Osteoblast (primary cell): ENCODE measurements around the gene RABGAP1L. TPM values are rescaled to one million over a fixed set of nuclear protein-coding genes. Genes with fewer than 3 reads are reported as not detected.
A peak's percentile ranks its signal among the peaks of the same experiment; 100 is the strongest.

Experiments
- DNase-seq: peaks from one replicate; pipeline ENCODE4 v3.0.0; 2011; ENCODE audit warnings: low spot score, mixed read lengths; ENCODE audit not compliant: insufficient read length; ENCODE audit errors: missing footprints
- H2AFZ ChIP-seq: 2 replicates; pipeline ENCODE4 v1.6.0; 2011; ENCODE audit warnings: mild to moderate bottlenecking, low read length
- H3K27ac ChIP-seq: 2 replicates; pipeline ENCODE4 v1.5.1; 2011; ENCODE audit warnings: mild to moderate bottlenecking, low read depth, low read length, moderate library complexity
- H3K27me3 ChIP-seq: 2 replicates; pipeline ENCODE4 v1.6.0; 2012; ENCODE audit warnings: mild to moderate bottlenecking, control low read depth, inconsistent platforms, low read length, moderate library complexity; ENCODE audit not compliant: insufficient read depth
- H3K36me3 ChIP-seq: 2 replicates; pipeline ENCODE4 v1.5.1; 2011; ENCODE audit warnings: mild to moderate bottlenecking, low read length, control low read depth, moderate library complexity; ENCODE audit not compliant: insufficient read depth
- H3K4me1 ChIP-seq: 2 replicates; pipeline ENCODE4 v1.5.1; 2011; ENCODE audit warnings: mild to moderate bottlenecking, low read length, control low read depth, moderate library complexity; ENCODE audit not compliant: insufficient read depth
- H3K4me2 ChIP-seq: 2 replicates; pipeline ENCODE4 v1.6.0; 2011; ENCODE audit warnings: mild to moderate bottlenecking, low read length; ENCODE audit not compliant: insufficient read depth
- H3K4me3 ChIP-seq: fragments of 200-600 bp; sonication (generic); 3 replicates; pipeline ENCODE4 v1.5.1; 2012; ENCODE audit warnings: mild to moderate bottlenecking, low read length, inconsistent platforms; ENCODE audit not compliant: insufficient read depth
- H3K79me2 ChIP-seq: 2 replicates; pipeline ENCODE4 v1.6.0; 2012; ENCODE audit warnings: mild to moderate bottlenecking, low read length, control low read depth, inconsistent platforms; ENCODE audit not compliant: insufficient read depth
- H3K9me3 ChIP-seq: 2 replicates; pipeline ENCODE4 v1.5.1; 2011; ENCODE audit warnings: low read depth, low read length, control low read depth
- H4K20me1 ChIP-seq: 2 replicates; pipeline ENCODE4 v1.6.0; 2012; ENCODE audit warnings: mild to moderate bottlenecking, low read length, control low read depth; ENCODE audit not compliant: insufficient read depth
- CTCF ChIP-seq: IDR thresholded peaks from 2 replicates; pipeline ENCODE4 v1.5.1; 2011; ENCODE audit warnings: mild to moderate bottlenecking, low read depth, low read length, moderate library complexity; ENCODE audit errors: extremely low read depth
- total RNA-seq: library from RNA; depleted of rRNA; stranded (reverse); fragments of >200 nt; gene quantifications from 2 replicates; pipeline ENCODE4 v1.2.3, GENCODE V29; 2012

Gene RABGAP1L
- total RNA-seq, 1 donor = 30.0 TPM

- Histone ChIP-seq H3K27me3 (no peaks in the 10 kb centered on the region), H3K9me3 (no peaks in the 10 kb centered on the region), H4K20me1 (no peaks in the 10 kb centered on the region), H2AFZ (no peak overlapping the region), H3K79me2 (no peaks in the 10 kb centered on the region), H3K4me1 (no peaks in the 10 kb centered on the region), H3K4me2 (no peak overlapping the region), H3K4me3 (no peak overlapping the region), H3K36me3 (no peaks in the 10 kb centered on the region), H3K27ac (no peak overlapping the region)
- no peak for DNase-seq
- no peak for TF ChIP-seq CTCF
Observed at GRCh38 chr1:174875306-174875705, 716.0 kb downstream of the RABGAP1L start.

DNA sequence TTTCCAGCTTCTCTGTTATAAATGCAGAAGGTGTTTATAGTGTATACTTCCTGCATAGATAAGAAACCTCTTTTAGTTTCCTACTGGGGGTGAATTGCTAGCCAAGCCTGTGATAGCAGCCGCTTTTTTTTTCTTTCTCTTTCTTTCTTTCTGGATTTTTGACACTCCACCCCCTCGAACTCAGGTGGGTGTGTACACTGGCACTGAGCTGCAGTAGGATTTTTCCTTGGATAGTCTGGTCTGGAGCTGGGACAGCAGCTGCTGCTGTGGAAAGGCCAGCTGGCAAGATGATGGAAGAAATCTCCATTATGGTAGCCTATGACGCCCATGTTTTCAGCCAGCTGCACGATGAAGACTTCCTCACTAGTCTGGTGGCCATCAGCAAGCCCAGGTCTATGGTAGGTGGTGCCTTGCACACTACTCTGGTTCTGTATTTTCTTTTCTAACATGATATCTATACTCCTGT, 717.9 kb downstream of the RABGAP1L start:
- Histone ChIP-seq H2AFZ (no peak overlapping the region), H3K36me3 (no peaks in the 10 kb centered on the region), H3K79me2 (no peaks in the 10 kb centered on the region), H4K20me1 (no peaks in the 10 kb centered on the region), H3K9me3 (no peaks in the 10 kb centered on the region), H3K4me3 (no peak overlapping the region), H3K4me2 (no peak overlapping the region), H3K4me1 (no peaks in the 10 kb centered on the region), H3K27me3 (no peaks in the 10 kb centered on the region), H3K27ac (no peak overlapping the region)
- no peak for DNase-seq
- TF ChIP-seq CTCF = no peak

DNA sequence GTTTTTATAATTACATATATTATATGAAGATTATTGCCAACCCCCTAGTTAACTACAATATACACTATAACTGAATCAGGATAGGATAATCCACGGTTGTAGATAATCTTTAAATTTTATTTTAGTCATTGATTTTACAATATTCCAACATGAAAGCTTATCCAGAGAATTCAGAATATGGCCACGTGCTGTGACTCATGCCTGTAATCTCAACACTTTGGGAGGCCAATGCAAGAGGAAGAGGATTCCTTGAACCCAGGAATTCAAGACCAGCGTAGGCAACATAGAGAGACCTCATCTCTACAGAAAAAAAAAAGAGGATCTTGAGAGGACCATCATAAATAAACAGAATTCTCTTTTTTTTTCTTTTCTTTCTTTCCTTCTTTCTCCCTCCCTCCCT, 720.9 kb downstream of the RABGAP1L start:
- Histone ChIP-seq H3K4me1 (no peaks in the 10 kb centered on the region), H4K20me1 (no peaks in the 10 kb centered on the region), H3K27ac (no peak overlapping the region), H3K9me3 (no peaks in the 10 kb centered on the region), H3K27me3 (no peaks in the 10 kb centered on the region), H2AFZ (no peak overlapping the region), H3K79me2 (no peaks in the 10 kb centered on the region), H3K36me3 (no peaks in the 10 kb centered on the region), H3K4me2 (no peak overlapping the region), H3K4me3 (no peak overlapping the region)
- DNase-seq = no peak
- TF ChIP-seq CTCF = no peak

- Histone ChIP-seq H3K4me3 (no peak overlapping the region), H3K79me2 (no peaks in the 10 kb centered on the region), H2AFZ (no peak overlapping the region), H3K27ac (no peak overlapping the region), H3K27me3 (no peaks in the 10 kb centered on the region), H3K9me3 (no peaks in the 10 kb centered on the region), H3K4me2 (no peak overlapping the region), H3K36me3 (no peaks in the 10 kb centered on the region), H4K20me1 (no peaks in the 10 kb centered on the region), H3K4me1 (no peaks in the 10 kb centered on the region)
- TF ChIP-seq CTCF = peak; percentile 17
- no peak for DNase-seq
Observed at GRCh38 chr1:174883409-174883808, 724.1 kb downstream of the RABGAP1L start.
